Fibroblast of pulmonary artery (primary cell): Measurements from ENCODE around the gene RAB2B.

Experiments
- DNase-seq: peaks from one replicate; pipeline ENCODE4 v3.0.0-alpha.2; 2010; ENCODE audit warnings: low read depth
- H3K4me3 ChIP-seq: replicated peaks from 2 replicates; pipeline ENCODE4 v1.5.1; 2011; ENCODE audit warnings: low read depth, mild to moderate bottlenecking, control low read depth, low read length, moderate library complexity
- TF ChIP-seq, protein P1 (sequence below): IDR thresholded peaks from 2 replicates; pipeline ENCODE4 v1.5.1; 2011; ENCODE audit warnings: mild to moderate bottlenecking, control low read depth, low read length, inconsistent platforms; ENCODE audit errors: missing control alignments

The RAB2B gene

DNA sequence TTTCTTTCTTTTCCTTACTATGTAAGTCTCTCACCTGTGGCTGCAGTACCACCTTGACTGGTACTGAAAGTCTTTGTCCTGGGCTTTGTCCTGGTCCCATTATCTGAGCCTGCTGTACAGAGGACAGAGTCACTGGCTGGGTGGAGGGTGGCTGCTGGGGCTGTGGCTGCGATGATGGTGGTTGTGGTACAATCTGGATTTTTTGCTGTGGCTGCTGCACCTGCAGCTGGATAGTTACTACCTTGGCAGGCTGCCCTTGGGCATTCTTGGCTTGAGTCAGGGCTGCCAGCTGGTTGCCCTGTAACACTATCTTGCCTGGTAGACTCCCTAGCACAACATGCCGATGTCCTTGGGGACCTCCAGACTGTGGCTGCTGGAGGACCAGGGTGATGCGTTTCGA lies 47.8 kb downstream of the RAB2B start:
- H3K4me3 ChIP-seq = no peak overlapping the region
- TF ChIP-seq, protein P1, sequence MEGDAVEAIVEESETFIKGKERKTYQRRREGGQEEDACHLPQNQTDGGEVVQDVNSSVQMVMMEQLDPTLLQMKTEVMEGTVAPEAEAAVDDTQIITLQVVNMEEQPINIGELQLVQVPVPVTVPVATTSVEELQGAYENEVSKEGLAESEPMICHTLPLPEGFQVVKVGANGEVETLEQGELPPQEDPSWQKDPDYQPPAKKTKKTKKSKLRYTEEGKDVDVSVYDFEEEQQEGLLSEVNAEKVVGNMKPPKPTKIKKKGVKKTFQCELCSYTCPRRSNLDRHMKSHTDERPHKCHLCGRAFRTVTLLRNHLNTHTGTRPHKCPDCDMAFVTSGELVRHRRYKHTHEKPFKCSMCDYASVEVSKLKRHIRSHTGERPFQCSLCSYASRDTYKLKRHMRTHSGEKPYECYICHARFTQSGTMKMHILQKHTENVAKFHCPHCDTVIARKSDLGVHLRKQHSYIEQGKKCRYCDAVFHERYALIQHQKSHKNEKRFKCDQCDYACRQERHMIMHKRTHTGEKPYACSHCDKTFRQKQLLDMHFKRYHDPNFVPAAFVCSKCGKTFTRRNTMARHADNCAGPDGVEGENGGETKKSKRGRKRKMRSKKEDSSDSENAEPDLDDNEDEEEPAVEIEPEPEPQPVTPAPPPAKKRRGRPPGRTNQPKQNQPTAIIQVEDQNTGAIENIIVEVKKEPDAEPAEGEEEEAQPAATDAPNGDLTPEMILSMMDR = no peak
- no peak for DNase-seq

DNA sequence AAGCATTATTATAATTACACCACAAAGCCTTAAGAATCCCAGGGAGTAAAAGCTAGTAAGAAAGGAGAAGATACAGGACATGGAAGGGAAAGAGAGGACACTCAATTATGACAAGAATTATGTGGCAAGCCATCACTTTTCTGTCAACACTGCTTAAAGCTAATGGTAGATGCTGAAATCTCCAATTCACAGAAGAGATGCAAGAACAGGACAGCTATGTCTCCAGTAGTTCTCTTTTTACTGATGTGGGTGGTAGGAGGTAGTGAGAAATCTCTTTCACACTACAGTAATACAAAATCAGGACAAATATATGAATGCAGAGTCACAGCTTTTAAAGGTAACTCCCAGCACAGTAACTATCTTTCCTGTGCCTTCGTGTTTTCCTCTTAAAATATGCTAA lies 50.1 kb downstream of the RAB2B start:
- TF ChIP-seq, protein P1 = no peak
- no peak overlapping the region for H3K4me3 ChIP-seq

DNA sequence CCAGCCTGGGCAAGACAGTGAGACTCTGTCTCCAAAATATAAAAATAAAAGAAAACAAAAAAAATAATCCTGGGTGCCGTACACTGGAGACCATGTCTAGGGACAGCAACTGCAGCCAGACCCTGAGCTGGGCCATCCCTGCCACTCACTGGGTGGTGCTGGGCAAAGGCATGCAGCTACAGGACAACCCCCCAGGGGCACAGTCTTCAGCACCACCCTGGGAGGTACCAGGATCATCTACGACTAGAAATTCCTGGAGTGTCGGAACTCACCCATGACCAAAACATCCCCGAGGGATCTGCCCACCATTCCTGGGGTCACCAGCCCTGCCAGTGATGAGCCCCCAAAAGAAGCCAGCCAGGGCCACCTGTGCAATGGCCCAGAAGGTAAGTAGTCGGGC lies 57.2 kb downstream of the RAB2B start:
- TF ChIP-seq, protein P1 = no peak
- H3K4me3 ChIP-seq = no peak overlapping the region
- DNase-seq = no peak

More for the DNA sequence above, 50.1 kb downstream of the RAB2B start:
- no peak for DNase-seq

DNA sequence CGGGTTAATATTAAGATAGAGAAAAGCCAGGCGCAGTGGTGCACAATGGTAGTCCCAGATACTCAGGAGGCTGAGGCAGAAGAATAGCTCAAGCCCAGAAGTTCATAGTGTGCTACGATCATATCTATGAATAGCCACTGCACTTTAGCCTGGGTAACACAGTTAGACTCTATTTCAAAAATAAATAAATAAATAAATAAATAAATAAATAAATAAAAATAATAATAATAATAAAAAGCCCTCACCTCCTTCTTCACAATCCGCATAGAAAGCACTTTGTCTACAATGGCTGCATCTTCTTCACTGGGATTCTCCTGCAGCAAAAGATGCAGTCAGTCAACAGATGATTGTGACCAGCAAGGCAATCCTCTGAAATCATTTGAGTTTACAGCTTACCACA lies 61.4 kb downstream of the RAB2B start:
- DNase-seq = no peak
- TF ChIP-seq, protein P1 = no peak
- H3K4me3 ChIP-seq = no peak overlapping the region

DNA sequence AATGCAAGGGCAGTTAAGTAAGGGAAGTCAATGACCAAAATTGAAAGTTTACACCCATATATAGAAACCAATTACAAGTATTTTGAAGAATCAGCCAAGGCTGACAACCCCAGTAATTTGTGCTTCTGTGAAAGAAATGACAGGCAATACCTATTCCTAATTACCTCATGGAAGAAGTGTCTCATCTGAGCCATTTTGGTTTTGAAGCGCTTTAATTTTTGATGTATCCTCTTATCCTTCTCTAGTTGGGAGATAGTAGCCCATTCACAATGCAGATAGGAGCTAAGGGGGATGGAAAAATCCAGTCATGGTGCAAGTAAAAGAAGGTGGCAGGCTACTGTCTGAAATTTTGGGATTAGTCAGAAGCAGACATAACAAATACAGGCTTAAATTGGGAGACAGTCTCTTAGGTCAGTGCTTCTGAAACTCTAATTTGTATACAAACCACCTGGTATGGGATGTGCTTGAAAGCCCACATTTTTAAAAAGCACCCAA lies 62.6 kb downstream of the RAB2B start:
- no peak overlapping the region for H3K4me3 ChIP-seq
- TF ChIP-seq, protein P1 = no peak
- no peak for DNase-seq
